Mammary epithelial cell (primary cell): ENCODE results near the gene DSTN.

Source experiments
- CTCF ChIP-seq, 2 donors: IDR thresholded peaks in 1 of 2; conservative IDR thresholded peaks in 1 of 2; 2 replicates each; pipeline ENCODE4 v1.5.1; 2011 to 2012; ENCODE audit warnings: inconsistent platforms in 2 of 2, low read length in 2 of 2, mild to moderate bottlenecking in 2 of 2, control low read depth in 1 of 2, low read depth in 1 of 2; ENCODE audit not compliant: insufficient read depth in 1 of 2; ENCODE audit errors: extremely low read depth in 1 of 2
- EZH2 ChIP-seq: IDR thresholded peaks from 2 replicates; pipeline ENCODE4 v1.6.1; 2012; ENCODE audit warnings: low read length, inconsistent platforms, borderline replicate concordance

GRCh38 chr20:17645546-17646208, 75.8 kb downstream of the DSTN start:
- TF ChIP-seq CTCF (conservative IDR thresholded peaks at IDR 0.05 in 1 of 2, IDR thresholded peaks at IDR 0.05 in 1 of 2; ENCODE audit: extremely low read depth in 1 of 2, insufficient read depth in 1 of 2, low read depth in 1 of 2, low read length in 2 of 2) (no peak), EZH2 (no peak)
